CD4-positive, alpha-beta T cell treated with Interleukin-17A for 4 hours (primary cell): Measurements from ENCODE around the gene DLG2.
"Not testable (repeated sequence)": the region's sequence is repeated elsewhere in the genome, so short reads cannot be mapped to it uniquely, and the experiment has no call there.

Source experiments
- DNase-seq: peaks from one replicate; pipeline ENCODE4 v3.0.0-alpha.2; 2020; ENCODE audit warnings: mixed read lengths

DLG2 gene

GRCh38 chr11:84310268-84310667, 1316.9 kb downstream of the DLG2 start:
- DNase-seq, result no peak

DNA sequence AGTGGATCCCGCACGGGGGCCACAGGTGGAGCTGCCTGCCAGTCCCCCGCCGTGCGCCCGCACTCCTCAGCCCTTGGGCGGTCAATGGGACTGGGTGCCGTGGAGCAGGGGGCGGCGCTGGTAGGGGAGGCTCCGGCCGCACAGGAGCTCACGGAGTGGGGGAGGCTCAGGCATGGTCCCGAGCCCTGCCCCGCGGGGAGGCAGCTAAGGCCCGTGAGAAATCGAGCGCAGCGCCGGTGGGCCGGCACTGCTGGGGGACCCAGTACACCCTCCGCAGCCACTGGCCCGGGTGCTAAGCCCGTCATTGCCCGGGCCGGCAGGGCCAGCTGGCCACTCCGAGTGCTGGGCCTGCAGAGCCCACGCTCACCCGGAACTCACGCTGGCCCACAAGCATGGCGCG, 1318.7 kb downstream of the DLG2 start:
- DNase-seq, result not testable (repeated sequence)

DNA sequence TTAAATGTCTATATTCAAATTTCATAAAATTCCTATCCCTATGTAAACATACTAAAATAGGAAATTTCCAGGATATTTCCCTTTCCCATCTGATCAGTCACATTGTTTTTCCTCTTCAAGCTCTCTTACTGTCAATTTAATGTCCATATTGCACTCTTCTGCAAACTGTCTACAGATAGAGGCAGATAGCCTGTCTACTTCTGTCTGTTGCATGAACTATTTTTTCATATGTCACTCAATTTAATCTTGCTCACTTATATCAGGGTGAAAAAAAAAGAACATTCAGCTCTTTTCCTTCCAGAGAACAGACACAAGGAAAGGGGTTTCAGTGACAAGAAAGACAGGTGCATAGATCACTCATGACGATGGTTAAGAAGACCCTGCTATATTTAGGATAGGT, 1327.1 kb downstream of the DLG2 start:
- DNase-seq, result no peak

GRCh38 chr11:84297570-84297969, 1329.6 kb downstream of the DLG2 start:
- DNase-seq, result no peak

DNA sequence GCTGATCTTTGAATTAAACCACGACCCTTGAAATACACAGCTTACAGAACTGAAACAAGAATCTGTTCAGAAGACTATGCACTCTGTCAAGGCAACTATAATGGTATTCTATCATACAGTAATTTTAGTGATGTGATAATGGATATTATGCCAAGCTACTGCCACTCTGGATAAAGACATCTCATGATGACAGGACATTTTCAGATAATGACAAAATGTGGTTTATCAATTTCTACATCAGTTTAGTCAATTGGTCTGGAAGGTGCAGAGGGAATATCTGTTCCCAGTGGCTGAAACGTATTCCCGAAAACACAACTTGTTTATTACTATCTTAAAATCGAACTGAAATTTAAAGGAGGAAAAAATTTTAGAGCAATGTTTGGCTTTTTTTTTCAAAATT, 1331.3 kb downstream of the DLG2 start:
- DNase-seq, result no peak

DNA sequence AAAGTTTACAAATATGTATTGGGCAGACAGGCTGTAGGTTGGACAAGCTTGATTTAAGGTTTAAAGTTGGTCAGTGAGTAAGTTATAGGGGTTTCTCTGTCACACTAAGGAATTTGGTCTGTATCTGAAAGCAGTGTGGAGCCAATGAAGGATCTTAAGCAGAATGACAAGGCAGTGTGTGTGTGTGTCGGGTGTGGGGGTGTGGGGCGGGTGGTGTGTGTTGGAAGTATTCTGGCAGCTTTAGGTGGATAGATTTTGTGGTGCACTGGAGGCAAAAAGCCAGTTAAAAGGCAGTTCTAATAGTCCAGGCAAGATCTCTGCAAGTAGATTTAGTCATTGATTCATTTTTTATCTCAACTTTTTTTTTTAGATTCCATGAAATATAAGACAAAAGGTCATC, 1334.2 kb downstream of the DLG2 start:
- no peak for DNase-seq

DNA sequence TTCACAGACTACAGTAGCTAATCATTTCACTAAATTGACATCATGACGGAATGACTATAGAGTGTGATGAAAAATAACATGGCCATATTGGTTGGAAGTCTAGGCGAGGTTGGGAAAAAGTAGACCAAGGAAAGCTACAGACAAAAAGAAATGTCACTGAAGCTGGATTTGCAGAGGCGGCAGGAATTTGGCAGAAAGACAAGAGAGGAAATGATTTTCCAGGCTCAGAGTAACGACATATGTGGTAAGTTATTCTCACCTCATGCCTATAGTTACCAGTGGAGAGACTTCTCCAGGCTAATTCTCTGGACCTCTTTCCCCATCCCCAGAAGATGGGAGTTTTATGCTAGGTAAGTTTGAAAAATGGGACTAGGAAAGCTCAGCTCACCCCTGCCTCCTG, 1335.1 kb downstream of the DLG2 start:
- DNase-seq, result no peak

- no peak for DNase-seq
Measured at GRCh38 chr11:84290647-84291046, 1336.5 kb downstream of the DLG2 start.

- DNase-seq, result no peak
Measured at GRCh38 chr11:84289381-84289906, 1337.7 kb downstream of the DLG2 start.

DNA sequence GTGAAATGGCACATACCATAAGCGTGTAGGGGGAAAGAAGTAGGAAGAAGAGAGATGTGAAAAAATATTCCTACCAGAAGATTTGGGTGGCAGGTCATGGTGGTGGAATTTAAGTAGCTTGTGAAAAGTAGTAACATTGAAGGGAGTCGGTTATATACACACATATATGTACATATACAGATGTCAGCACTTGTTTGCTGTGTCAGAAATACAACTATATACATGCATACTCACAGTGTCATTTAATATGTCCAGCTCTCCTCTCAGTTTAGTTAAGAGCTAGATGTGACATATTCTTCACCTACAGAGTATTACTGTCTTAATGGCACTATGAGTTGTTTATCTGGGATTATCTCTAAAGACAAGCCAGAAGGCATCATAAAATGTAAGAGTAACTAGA, 1353.6 kb downstream of the DLG2 start:
- DNase-seq, result no peak

DNA sequence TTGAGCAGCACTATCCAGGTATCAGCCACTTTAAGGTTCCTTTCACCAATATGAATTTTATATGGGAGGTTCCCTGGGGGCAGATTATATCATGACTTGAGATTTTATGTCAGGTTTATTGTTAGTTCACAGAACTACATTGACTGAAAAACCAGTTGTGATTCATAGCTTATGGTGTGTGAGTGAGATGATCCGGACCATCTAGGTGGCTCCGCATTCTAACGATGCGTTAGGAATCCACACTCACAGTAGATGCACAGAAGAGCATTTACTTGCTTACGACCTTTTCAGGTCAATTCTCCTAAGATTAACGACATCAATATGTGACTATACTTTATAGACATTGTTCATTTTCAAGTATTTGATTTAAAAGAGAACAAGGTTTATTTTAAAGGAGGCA, 1356.7 kb downstream of the DLG2 start:
- no peak for DNase-seq

DNA sequence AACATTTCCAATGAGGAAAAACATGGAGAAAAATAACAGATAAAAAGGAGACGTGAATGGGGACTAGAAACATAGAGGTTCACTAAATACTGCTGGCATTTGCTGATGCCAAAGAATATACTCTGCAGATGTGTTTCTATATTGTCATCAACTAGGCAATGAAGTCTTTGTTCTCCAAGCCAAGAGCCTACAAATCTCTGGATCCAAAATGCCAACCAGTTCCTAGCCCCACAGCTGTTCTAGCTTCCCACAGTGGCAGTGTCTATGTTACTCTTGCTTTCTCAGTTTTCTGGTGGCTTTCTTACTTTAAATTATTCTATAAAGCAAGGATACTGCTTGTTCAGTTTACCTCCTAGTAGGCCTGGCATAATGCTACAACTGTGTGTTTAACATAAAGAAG, 1363.1 kb downstream of the DLG2 start:
- no peak for DNase-seq

- DNase-seq, result no peak
Measured at GRCh38 chr11:84261707-84262106, 1365.4 kb downstream of the DLG2 start.

GRCh38 chr11:84260862-84261261, 1366.3 kb downstream of the DLG2 start:
- no peak for DNase-seq

- DNase-seq, result no peak
Measured at GRCh38 chr11:84256618-84257017, 1370.5 kb downstream of the DLG2 start.

DNA sequence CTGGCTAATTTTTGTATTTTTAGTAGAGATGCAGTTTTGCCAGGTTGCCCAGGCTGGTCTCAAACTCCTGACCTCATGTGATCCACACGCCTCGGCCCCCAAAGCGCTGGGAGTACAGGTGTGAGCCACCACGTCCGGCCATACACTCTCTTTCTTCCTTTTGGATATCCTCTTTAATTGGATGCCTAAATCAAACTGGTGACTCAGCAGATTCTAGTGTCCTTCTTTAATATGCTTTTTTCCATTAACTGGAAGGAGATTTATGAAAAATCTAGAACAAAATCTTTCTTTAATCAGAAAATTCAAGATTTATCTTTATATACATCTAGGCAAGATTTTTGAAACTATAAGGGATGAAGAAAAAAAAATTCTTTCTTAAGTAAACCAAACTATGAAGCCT, 1371.7 kb downstream of the DLG2 start:
- DNase-seq, result no peak

DNA sequence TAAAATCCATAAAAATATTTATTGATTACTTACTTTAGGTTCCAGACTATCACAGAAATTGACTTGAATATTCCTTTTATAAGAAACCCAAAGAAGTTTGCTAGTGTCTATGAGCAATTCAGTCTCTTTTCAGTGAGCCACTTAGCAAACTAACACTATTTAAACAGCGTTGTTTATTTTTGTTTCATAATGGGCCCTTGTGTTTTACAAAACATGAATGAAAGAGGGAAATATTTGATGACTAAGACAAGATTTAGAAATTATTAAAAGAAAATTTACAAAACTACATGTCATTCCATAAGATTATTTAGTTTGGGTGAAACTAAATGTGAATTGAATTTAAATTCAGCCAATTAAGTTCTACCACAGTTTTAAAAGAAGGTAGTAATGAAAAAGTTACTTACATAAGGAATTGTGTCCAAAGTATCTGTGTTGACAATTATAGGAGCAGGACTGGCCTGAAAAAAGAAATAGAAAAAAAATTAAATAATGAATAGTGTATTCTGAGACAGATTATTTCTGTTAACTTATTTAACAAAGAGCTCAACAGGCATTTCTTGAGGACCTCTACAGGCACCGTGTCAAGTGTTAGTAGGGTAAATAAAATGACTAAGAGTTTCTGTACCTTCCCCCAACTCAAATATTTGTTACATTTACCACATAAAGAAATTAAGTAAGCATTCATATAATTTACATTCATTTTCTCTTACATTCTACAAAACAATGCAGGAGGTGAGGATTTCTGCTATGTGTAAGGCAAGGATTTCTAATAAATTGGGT, 1376.1 kb downstream of the DLG2 start:
- DNase-seq, result no peak

GRCh38 chr11:84249344-84250135, 1377.6 kb downstream of the DLG2 start:
- no peak for DNase-seq

DNA sequence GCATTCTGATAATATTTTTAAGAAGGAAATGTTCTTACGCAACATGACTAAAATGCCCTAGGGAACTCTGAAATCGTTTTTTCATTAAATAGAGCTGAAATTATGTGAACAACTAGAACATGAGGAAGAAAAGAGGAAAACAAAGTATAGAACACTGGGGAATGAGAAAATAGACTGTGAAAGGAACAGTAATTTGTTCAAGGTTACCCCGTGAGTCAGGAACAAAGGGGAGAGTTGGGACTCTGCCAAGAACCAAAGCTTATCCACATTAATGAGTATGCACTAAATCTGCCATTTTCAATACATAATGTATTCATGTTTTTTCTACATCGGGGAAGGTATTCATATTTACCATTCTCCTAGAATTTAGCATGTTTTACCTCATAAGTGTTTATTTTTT, 1379.2 kb downstream of the DLG2 start:
- no peak for DNase-seq

- no peak for DNase-seq
Measured at GRCh38 chr11:84247129-84247528, 1380.0 kb downstream of the DLG2 start.

DNA sequence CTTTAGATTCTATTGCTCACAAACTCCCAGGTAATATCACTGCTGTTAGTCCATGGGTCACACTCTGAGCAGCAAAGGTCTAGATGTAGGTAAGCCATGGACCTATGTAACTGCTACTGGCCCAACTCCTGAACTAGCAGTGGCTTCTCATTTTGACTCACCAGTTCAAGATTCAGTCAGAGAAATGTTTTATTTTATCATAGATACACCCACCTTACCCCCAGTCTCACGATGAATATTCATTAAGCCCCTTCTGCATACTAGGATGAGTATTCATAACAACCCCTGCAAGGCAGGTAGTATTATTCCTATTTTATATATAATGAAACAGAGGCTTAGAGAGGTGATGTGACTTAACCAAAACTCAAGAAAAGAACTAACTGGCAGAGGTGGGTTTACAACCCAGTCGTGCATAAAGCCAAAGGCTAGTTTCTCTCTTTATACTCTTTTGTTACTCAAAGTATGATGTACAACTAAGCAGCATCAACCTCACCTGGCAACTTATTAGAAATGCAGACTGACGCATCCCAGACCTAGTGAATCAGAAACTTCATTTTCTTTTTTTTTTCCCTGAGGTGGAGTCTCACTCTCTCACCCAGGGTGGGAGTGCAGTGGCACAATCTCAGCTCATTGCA, 1383.4 kb downstream of the DLG2 start:
- no peak for DNase-seq

DNA sequence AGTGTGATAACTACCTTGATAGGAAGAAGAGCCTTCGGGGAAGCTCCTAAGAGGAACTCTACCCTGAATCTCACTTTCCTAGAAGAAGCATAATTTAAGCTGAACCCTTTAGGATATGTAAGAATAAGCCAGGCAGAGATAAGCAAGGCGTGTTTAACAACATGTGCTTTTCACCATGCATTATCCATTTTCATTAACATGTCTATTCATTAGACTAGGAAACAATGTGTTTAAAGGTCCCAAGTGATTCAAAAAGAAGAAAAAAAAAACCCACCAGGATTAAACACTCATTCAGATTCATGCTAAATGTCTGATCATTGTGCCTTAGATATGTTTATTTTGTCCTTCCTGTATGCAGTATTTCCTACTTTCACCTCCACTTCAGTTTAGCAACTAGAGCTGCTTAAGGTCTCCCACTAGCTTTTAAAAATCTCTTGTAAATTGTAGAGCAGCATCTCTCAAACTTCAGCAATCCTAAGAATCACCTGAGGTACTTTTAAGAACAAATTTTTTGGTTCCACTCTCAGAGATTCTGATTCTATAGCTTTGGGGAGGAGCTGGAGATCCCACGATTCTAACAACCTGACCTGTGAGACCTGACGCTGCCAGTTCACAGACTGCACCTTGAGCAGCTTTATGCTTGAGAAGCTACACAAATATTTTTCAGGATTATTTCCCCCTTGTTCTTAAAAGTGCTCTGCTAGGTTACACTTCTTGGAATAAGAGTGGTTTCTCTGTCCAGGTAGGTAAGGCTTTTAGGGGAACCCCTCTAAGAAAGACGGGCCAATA, 1385.6 kb downstream of the DLG2 start:
- DNase-seq, result no peak

GRCh38 chr11:84240847-84241246, 1386.3 kb downstream of the DLG2 start:
- no peak for DNase-seq
